WTC11 (cell line): ENCODE data around the gene MUC20. TPM values are rescaled to one million over a fixed set of nuclear protein-coding genes. Genes with fewer than 3 reads are reported as not detected.

Experiments used
- ATAC-seq: fragments of 200-7000 bp; cut with Tn5 transposase; 2 replicates; pipeline ENCODE4 v1.10.0; 2021; ENCODE audit warnings: mild to moderate bottlenecking, moderate library complexity
- CTCF ChIA-PET: fragments of 300-600 bp; sonication (Branson Sonifier 250); formaldehyde crosslinking; loops from one replicate; lab custom pipeline; 2021; ENCODE audit warnings: antibody characterized with exemption; lab: Charles Lee
- POLR2A ChIA-PET: fragments of 350-600 bp; sonication (Branson Sonifier 250); formaldehyde crosslinking; loops from one replicate; lab custom pipeline; 2021; ENCODE audit warnings: antibody characterized with exemption; lab: Charles Lee
- DNase-seq: peaks from one replicate; pipeline ENCODE4 v3.0.0; 2021; ENCODE audit warnings: low spot score
- H3K27ac Mint-ChIP-seq: 2 replicates; pipeline ENCODE4 v1.8.0; 2021; ENCODE audit warnings: mixed read lengths
- H3K27me3 Mint-ChIP-seq: 2 replicates; pipeline ENCODE4 v1.8.0; 2021; ENCODE audit warnings: low read depth, mild to moderate bottlenecking, moderate library complexity, mixed read lengths
- H3K36me3 Mint-ChIP-seq: 2 replicates; pipeline ENCODE4 v1.8.0; 2021; ENCODE audit warnings: mixed read lengths
- H3K4me1 Mint-ChIP-seq: 2 replicates; pipeline ENCODE4 v1.8.0; 2022; ENCODE audit warnings: mixed read lengths
- H3K4me3 Mint-ChIP-seq: 2 replicates; pipeline ENCODE4 v1.8.0; 2021; ENCODE audit warnings: mild to moderate bottlenecking, moderate library complexity, mixed read lengths
- H3K9me3 Mint-ChIP-seq: 2 replicates; pipeline ENCODE4 v1.8.0; 2021; ENCODE audit warnings: mixed read lengths
- AR ChIP-seq: fragments of 250-450 bp; sonication (Bioruptor Pico); IDR thresholded peaks from 2 replicates; pipeline ENCODE4 v1.9.0; 2021; ENCODE audit warnings: mild to moderate bottlenecking
- ERG ChIP-seq: fragments of 250-450 bp; sonication (Bioruptor Pico); IDR thresholded peaks from 2 replicates; pipeline ENCODE4 v1.8.0; 2021; ENCODE audit warnings: mild to moderate bottlenecking
- HMGA2 ChIP-seq: fragments of 250-450 bp; sonication (Bioruptor Pico); IDR thresholded peaks from 2 replicates; pipeline ENCODE4 v1.4.0; 2021; ENCODE audit warnings: mild to moderate bottlenecking, moderate library complexity
- NFYB ChIP-seq: sonication (generic); formaldehyde crosslinking; conservative IDR thresholded peaks from 2 replicates; pipeline ENCODE4 v1.8.0; 2022; ENCODE audit warnings: low read depth, missing genetic modification reagents
- PRRX2 ChIP-seq: fragments of 250-450 bp; sonication (Bioruptor Pico); IDR thresholded peaks from 2 replicates; pipeline ENCODE4 v1.8.0; 2021; ENCODE audit warnings: mild to moderate bottlenecking
- STAT6 ChIP-seq: sonication (generic); formaldehyde crosslinking; conservative IDR thresholded peaks from 2 replicates; pipeline ENCODE4 v1.8.1; 2023; ENCODE audit warnings: mild to moderate bottlenecking, low read depth, missing genetic modification reagents, moderate library complexity
- ZBTB21 ChIP-seq: sonication (generic); formaldehyde crosslinking; IDR thresholded peaks from 2 replicates; pipeline ENCODE4 v1.8.1; 2023; ENCODE audit warnings: mild to moderate bottlenecking, missing genetic modification reagents, borderline replicate concordance
- ZNF263 ChIP-seq: sonication (generic); formaldehyde crosslinking; IDR thresholded peaks from 2 replicates; pipeline ENCODE4 v1.8.1; 2022; ENCODE audit warnings: low read depth, mild to moderate bottlenecking, moderate library complexity, missing genetic modification reagents
- ZNF423 ChIP-seq: fragments of 250-450 bp; sonication (Bioruptor Pico); IDR thresholded peaks from 2 replicates; pipeline ENCODE4 v2.1.2; 2022; ENCODE audit warnings: mild to moderate bottlenecking, moderate library complexity
- ZSCAN18 ChIP-seq: fragments of 250-450 bp; sonication (Bioruptor Pico); IDR thresholded peaks from 2 replicates; pipeline ENCODE4 v2.1.2; 2022; ENCODE audit warnings: mild to moderate bottlenecking, moderate library complexity
- total RNA-seq: library from RNA; stranded (reverse); gene quantifications from 3 replicates; pipeline ENCODE4 v1.2.3, GENCODE V29; 2021
- TF ChIP-seq, protein P1 (sequence below): sonication (generic); formaldehyde crosslinking; IDR thresholded peaks from 2 replicates; pipeline ENCODE4 v1.8.1; 2023; ENCODE audit warnings: mild to moderate bottlenecking, moderate library complexity, missing genetic modification reagents

Gene MUC20
- total RNA-seq, 1 experiment from 2014 or later = 0.77 TPM

GRCh38 chr3:195698325-195698646 is 22.5 kb upstream of the MUC20 start:
- H3K27me3 Mint-ChIP-seq = no peaks in the 10 kb centered on the region; the same call in 1 of the 2 replicates
- no peak for DNase-seq
- no peaks in the 10 kb centered on the region for H3K9me3 Mint-ChIP-seq
- TF ChIP-seq AR (CRISPR knock-in tag) (no peak), PRRX2 (CRISPR knock-in tag) (0 out of 2 replicates have a peak, but pooled peaks have one; percentile 23), STAT6 (CRISPR knock-in tag) (no peak), ERG (0 out of 2 replicates have a peak, but pooled peaks have one; percentile 29), ZBTB21 (CRISPR knock-in tag) (no peak), NFYB (CRISPR knock-in tag) (no peak), HMGA2 (CRISPR knock-in tag) (no peak)
- TF ChIP-seq, protein P1, sequence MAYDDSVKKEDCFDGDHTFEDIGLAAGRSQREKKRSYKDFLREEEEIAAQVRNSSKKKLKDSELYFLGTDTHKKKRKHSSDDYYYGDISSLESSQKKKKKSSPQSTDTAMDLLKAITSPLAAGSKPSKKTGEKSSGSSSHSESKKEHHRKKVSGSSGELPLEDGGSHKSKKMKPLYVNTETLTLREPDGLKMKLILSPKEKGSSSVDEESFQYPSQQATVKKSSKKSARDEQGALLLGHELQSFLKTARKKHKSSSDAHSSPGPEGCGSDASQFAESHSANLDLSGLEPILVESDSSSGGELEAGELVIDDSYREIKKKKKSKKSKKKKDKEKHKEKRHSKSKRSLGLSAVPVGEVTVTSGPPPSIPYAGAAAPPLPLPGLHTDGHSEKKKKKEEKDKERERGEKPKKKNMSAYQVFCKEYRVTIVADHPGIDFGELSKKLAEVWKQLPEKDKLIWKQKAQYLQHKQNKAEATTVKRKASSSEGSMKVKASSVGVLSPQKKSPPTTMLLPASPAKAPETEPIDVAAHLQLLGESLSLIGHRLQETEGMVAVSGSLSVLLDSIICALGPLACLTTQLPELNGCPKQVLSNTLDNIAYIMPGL (CRISPR knock-in tag) = no peak
- no peaks in the 10 kb centered on the region; the same call in 1 of the 2 replicates for H3K36me3 Mint-ChIP-seq
- POLR2A ChIA-PET = no interaction called here
- CTCF ChIA-PET = interaction anchor here (0.9 to 2.6 kb wide), 3 partner anchors 50 to 196 kb away, joined by 3 to 10 read pairs (median 3); no protein-coding TSS in a partner anchor
- peaks cover 29% of the 10 kb centered on the region for H3K4me1 Mint-ChIP-seq
- peak; percentile 4 for ATAC-seq
- peak overlapping the region; percentile 2; the same call in 1 of the 2 replicates for H3K27ac Mint-ChIP-seq
- peak overlapping the region; percentile 29 for H3K4me3 Mint-ChIP-seq

GRCh38 chr3:195698647-195699387 is 22.0 kb upstream of the MUC20 start:
- POLR2A ChIA-PET = no interaction called here
- no peak overlapping the region; the same call in 1 of the 2 replicates for H3K4me3 Mint-ChIP-seq
- no peaks in the 10 kb centered on the region; the same call in 1 of the 2 replicates for H3K27me3 Mint-ChIP-seq
- no peaks in the 10 kb centered on the region for H3K9me3 Mint-ChIP-seq
- TF ChIP-seq ZNF423 = 0 out of 2 replicates have a peak, but pooled peaks have one; percentile 22
- no peak for TF ChIP-seq ZNF263 (CRISPR knock-in tag)
- 0 out of 2 replicates have a peak, but pooled peaks have one; percentile 41 for TF ChIP-seq ZSCAN18 (CRISPR knock-in tag)
- DNase-seq (no peak), ATAC-seq (peak; percentile 31)
- peak overlapping the region; percentile 73 for H3K27ac Mint-ChIP-seq
- no peaks in the 10 kb centered on the region; the same call in 1 of the 2 replicates for H3K36me3 Mint-ChIP-seq
- CTCF ChIA-PET = interaction anchor here (0.6 to 2.6 kb wide), 3 partner anchors 49 to 374 kb away, joined by 3 to 10 read pairs (median 4); no protein-coding TSS in a partner anchor
- H3K4me1 Mint-ChIP-seq = peaks cover 29% of the 10 kb centered on the region
